ENCODE results near the gene TSC2.
"Not testable (repeated sequence)": the region's sequence is repeated elsewhere in the genome, so short reads cannot be mapped to it uniquely, and the experiment has no call there.

Gene TSC2

DNA sequence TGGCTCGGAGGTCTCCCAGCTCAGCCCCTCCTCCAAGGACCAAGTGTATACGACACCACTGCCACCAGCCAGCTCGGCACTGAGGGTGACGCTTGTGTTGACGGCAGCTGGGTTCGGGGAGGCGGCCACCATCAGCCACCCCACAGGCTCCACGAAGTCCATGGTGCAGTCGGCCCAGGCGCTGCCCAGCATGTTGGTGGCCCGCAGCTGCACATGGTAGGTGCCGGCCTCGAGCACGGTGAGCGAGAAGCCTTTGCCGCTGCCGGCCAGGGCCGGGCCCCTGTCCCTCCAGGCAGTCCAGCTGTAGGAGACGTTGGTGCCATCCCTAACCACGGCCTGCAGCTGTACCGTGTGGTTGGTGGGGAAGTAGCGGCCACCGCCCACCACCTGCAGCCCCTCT is 62.1 kb downstream of the TSC2 start:
- not testable (repeated sequence) for H2AFZ ChIP-seq (ENCODE audit: low read depth); H4K20me1 ChIP-seq (ENCODE audit: insufficient read depth); H3K4me2 ChIP-seq; H3K27ac ChIP-seq; H3K4me3 ChIP-seq (IDR thresholded peaks at IDR 0.05; ENCODE audit: insufficient read depth, low read depth, low read length); H3K4me1 ChIP-seq (ENCODE audit: low read depth, poor library complexity, severe bottlenecking); H3K79me2 ChIP-seq (ENCODE audit: insufficient read depth, low read depth); H3K9ac ChIP-seq; H3K36me3 ChIP-seq (ENCODE audit: insufficient read depth); H3K27me3 ChIP-seq (ENCODE audit: insufficient read depth, low read depth)

DNA sequence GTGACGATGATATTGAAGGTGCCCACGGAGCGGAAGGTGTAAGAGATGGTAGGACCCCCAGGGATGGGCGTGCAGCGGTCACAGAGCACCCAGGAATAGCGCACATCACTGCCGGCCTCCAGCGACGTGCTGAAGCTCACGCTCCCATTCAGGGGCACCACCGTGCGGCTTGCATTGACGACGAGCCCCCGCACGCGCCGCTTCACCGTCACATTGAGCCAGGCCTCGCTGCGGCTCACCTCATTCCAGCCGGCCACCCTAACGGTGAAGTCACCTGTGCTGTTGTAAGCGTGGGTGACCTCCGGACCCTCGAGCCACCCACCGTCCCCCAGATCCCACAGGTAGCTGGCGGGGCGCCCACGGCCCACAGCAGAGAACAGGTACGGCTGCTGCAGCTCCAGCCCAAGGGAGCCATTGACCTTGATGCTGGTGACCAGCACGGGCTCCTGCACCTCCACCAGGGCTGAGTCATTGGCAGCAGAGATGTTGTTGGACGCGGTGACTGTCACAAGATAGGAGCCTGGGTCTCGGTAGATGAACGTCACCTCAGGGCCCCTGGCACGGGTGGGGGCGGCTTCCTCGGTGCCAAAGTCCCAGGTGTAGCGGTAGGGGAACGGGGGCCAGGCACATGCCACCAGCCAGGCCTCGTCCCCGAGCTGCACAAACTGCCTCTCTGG is 62.7 kb downstream of the TSC2 start:
- H4K20me1 ChIP-seq (ENCODE audit: insufficient read depth); H3K4me3 ChIP-seq (IDR thresholded peaks at IDR 0.05; ENCODE audit: insufficient read depth, low read depth, low read length); H3K4me2 ChIP-seq; H3K27me3 ChIP-seq (ENCODE audit: insufficient read depth, low read depth); H2AFZ ChIP-seq (ENCODE audit: low read depth); H3K9ac ChIP-seq; H3K36me3 ChIP-seq (ENCODE audit: insufficient read depth); H3K27ac ChIP-seq; H3K4me1 ChIP-seq (ENCODE audit: low read depth, poor library complexity, severe bottlenecking); H3K79me2 ChIP-seq (ENCODE audit: insufficient read depth, low read depth): not testable (repeated sequence)

DNA sequence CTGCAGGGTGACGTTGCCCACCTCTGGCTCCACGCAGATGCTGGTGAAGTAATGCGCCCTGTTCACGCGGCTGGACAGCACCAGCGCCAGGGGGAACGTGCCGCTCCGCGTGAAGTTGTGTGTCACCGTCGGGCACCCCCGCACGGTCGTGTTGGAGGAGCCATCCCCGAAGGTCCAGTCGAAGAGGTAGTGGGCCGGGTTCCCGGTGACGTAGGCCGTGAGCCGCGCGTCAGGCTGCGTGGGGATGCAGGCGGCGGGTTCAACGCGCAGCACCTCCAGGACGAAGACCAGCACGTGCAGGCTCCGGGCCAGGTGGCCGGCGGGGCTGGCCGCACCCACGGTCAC is 63.2 kb downstream of the TSC2 start:
- H3K4me3 ChIP-seq (IDR thresholded peaks at IDR 0.05; ENCODE audit: insufficient read depth, low read depth, low read length); H2AFZ ChIP-seq (ENCODE audit: low read depth); H3K9ac ChIP-seq; H3K27me3 ChIP-seq (ENCODE audit: insufficient read depth, low read depth); H3K36me3 ChIP-seq (ENCODE audit: insufficient read depth); H3K4me2 ChIP-seq; H3K4me1 ChIP-seq (ENCODE audit: low read depth, poor library complexity, severe bottlenecking); H3K27ac ChIP-seq; H4K20me1 ChIP-seq (ENCODE audit: insufficient read depth); H3K79me2 ChIP-seq (ENCODE audit: insufficient read depth, low read depth): not testable (repeated sequence)

DNA sequence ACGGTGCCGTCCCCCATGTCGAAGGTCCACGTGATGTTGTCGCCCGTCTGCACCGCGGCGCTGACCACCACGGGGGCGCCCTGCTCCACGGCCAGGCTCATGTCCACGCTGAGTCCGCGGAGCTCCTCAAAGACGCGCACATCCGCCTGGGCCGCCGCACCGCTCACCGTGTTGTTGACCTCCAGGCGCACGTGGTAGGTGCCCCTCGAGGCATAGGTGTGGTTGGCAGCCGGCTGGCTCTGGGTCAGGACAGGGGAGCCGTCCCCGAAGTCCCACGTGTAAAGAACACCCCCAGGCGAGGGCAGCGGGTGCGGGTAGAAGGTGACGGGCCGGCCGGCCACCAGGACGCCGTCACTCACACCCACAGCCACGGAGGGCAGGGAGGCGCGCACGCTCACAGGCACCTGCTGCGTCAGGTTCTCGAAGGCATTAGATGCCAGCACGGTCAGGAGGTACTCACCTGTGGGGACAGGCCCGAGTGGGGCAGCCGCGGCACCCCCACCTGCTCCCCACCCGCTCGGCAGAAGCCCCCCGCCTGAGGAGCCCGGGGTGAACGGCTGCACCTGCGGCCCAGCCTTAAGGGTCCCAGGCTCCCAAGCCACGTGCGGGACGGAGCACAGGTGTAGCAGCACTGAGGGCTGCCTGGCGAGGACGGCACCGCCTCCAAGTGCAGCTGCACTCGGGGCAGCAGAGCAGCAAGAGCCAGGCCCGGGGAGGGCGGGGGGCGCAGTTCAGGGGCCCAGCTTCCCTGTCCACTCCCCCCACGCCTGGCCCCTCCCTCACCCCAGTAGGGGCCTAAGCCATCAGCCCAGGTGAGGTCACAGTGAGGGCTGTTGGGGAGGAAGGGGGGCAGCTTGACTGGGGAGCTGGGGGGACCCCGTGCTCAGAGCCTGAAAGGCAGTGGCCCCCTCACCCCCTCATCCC is 63.9 kb downstream of the TSC2 start:
- not testable (repeated sequence) for H3K4me3 ChIP-seq (IDR thresholded peaks at IDR 0.05; ENCODE audit: insufficient read depth, low read depth, low read length); H3K27ac ChIP-seq; H3K79me2 ChIP-seq (ENCODE audit: insufficient read depth, low read depth); H4K20me1 ChIP-seq (ENCODE audit: insufficient read depth); H3K4me1 ChIP-seq (ENCODE audit: low read depth, poor library complexity, severe bottlenecking); H3K4me2 ChIP-seq; H2AFZ ChIP-seq (ENCODE audit: low read depth); H3K27me3 ChIP-seq (ENCODE audit: insufficient read depth, low read depth); H3K9ac ChIP-seq; H3K36me3 ChIP-seq (ENCODE audit: insufficient read depth)

DNA sequence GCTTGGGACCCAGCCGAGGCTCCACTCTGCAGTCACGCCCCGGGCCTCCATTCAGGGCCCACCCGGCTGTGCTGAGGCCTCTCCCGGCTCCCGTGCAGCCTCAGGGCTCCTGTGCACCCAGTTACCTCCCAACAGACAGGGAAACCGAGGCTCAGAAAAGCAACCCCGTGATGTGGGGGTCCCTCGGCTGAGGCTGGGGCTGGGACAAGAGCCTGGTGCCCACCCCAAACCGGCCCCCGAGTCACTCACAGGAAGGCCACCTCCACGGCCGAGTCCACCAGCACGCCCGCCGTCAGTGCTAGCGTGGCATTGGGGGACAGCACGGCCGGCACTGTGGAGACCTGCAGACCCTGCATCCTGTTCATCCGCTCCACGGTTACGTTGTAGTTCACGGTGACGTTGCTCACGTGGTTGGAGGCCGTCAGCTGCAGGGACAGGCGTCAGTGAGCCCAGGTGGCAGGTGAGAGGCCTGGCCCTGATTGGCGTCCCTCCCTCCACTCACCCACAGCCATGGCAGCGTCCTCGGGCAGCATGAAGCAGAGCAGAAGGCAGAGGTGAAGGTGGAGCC is 64.8 kb downstream of the TSC2 start:
- H3K4me2 ChIP-seq; H4K20me1 ChIP-seq (ENCODE audit: insufficient read depth); H2AFZ ChIP-seq (ENCODE audit: low read depth); H3K27me3 ChIP-seq (ENCODE audit: insufficient read depth, low read depth); H3K79me2 ChIP-seq (ENCODE audit: insufficient read depth, low read depth); H3K4me1 ChIP-seq (ENCODE audit: low read depth, poor library complexity, severe bottlenecking); H3K27ac ChIP-seq; H3K36me3 ChIP-seq (ENCODE audit: insufficient read depth); H3K9ac ChIP-seq; H3K4me3 ChIP-seq (IDR thresholded peaks at IDR 0.05; ENCODE audit: insufficient read depth, low read depth, low read length): not testable (repeated sequence)

DNA sequence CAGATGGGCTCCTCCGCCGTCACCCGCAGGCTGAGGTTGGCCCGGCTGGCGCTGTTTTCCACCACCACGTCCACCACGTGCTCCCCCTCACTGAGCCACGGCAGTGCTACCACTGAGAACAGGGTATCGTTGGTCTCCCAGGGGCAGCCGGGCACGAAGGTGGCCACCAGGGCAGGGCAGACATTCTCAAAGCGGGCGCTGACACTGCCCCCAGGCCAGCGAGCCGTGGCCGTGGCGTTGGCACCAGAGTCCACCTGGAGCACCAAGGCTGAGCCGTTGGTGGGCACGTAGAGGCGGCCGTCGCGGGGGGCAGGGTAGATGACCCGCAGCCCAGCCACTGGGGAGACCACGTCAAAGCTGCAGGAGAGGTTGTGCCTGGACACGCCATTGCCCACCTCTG is 66.4 kb downstream of the TSC2 start:
- H3K36me3 ChIP-seq (ENCODE audit: insufficient read depth); H3K4me2 ChIP-seq; H3K4me1 ChIP-seq (ENCODE audit: low read depth, poor library complexity, severe bottlenecking); H3K27ac ChIP-seq; H3K4me3 ChIP-seq (IDR thresholded peaks at IDR 0.05; ENCODE audit: insufficient read depth, low read depth, low read length); H2AFZ ChIP-seq (ENCODE audit: low read depth); H3K79me2 ChIP-seq (ENCODE audit: insufficient read depth, low read depth); H4K20me1 ChIP-seq (ENCODE audit: insufficient read depth); H3K27me3 ChIP-seq (ENCODE audit: insufficient read depth, low read depth); H3K9ac ChIP-seq: not testable (repeated sequence)

DNA sequence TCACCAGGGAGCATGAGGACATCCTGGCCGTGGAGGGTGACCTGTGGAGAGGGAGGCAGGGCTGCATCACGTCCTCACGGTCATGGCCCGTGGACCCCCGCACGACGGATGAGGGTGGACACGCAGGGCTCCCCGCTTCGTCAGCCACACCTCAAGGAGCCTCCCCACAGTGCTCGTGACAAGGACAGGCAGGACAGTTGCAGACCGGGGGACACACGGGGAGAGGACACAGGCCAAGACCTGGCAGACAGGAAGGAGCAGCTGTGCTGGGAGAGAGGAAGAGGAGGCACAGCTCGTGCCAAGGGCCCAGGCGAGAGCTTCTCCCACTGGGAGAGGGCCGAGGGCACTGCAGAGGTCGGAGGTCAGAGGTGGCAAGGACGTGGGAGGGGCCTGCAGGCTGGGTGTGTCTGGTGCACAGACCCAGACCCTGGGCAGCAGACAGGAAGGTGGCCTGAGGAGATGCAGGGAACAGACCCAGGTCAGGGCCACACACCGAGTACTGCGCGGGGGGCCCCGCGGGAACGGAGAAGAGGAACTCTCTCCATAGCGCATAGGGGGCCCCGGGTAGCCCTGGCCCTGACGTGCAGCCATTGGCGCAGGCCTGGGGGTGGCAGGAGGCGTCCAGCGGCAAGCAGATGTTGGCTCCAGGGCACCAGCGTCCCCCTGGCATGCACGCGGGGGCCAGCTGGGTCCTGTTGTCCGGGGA is 67.3 kb downstream of the TSC2 start:
- not testable (repeated sequence) for H4K20me1 ChIP-seq (ENCODE audit: insufficient read depth); H3K79me2 ChIP-seq (ENCODE audit: insufficient read depth, low read depth); H3K9ac ChIP-seq; H3K4me3 ChIP-seq (IDR thresholded peaks at IDR 0.05; ENCODE audit: insufficient read depth, low read depth, low read length); H2AFZ ChIP-seq (ENCODE audit: low read depth); H3K4me1 ChIP-seq (ENCODE audit: low read depth, poor library complexity, severe bottlenecking); H3K36me3 ChIP-seq (ENCODE audit: insufficient read depth); H3K27me3 ChIP-seq (ENCODE audit: insufficient read depth, low read depth); H3K4me2 ChIP-seq; H3K27ac ChIP-seq

Data from KMS-11 (cell line).